ENCODE results near the gene MEI4.

DNA sequence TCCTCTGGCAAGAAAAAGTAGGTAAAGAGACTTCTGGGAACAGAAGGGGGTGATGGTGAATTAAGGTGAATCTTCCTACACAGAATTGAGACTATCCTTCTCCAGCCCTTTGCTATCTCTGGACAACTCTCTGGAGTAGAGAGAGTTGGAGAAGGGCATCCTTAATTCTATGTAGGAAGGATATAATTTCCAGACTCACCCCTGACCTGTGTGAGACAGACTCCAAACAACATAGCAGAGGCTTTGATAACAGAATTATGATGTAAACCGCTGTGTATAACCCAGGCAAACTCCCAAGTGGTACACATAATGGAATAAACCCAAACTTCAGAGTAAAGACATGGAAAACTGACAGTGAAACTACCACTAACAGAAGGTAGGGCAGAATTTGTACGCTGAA is 186.5 kb downstream of the MEI4 start:
- TF ChIP-seq POLR2AphosphoS5 (IDR thresholded peaks at IDR 0.05) = no peak
- TF ChIP-seq, protein P1, sequence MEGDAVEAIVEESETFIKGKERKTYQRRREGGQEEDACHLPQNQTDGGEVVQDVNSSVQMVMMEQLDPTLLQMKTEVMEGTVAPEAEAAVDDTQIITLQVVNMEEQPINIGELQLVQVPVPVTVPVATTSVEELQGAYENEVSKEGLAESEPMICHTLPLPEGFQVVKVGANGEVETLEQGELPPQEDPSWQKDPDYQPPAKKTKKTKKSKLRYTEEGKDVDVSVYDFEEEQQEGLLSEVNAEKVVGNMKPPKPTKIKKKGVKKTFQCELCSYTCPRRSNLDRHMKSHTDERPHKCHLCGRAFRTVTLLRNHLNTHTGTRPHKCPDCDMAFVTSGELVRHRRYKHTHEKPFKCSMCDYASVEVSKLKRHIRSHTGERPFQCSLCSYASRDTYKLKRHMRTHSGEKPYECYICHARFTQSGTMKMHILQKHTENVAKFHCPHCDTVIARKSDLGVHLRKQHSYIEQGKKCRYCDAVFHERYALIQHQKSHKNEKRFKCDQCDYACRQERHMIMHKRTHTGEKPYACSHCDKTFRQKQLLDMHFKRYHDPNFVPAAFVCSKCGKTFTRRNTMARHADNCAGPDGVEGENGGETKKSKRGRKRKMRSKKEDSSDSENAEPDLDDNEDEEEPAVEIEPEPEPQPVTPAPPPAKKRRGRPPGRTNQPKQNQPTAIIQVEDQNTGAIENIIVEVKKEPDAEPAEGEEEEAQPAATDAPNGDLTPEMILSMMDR (IDR thresholded peaks at IDR 0.05) = no peak
